SK-N-SH treated with all-trans-retinoic acid at 6 μM for 48 hours (cell line): ENCODE measurements around the gene RAD51B.

ENCODE experiments used
- ARNTL ChIP-seq: fragments of 450-650 bp; formaldehyde crosslinking; IDR thresholded peaks from 2 replicates; pipeline ENCODE4 v1.5.0; 2020; ENCODE audit warnings: low read depth, mild to moderate bottlenecking, moderate library complexity, borderline replicate concordance
- ESRRG ChIP-seq: fragments of 250-450 bp; sonication (Bioruptor Pico); IDR thresholded peaks from 2 replicates; pipeline ENCODE4 v1.6.1; 2021; ENCODE audit warnings: mild to moderate bottlenecking
- GLIS3 ChIP-seq: fragments of 250-450 bp; sonication (Bioruptor Pico); IDR thresholded peaks from 2 replicates; pipeline ENCODE4 v1.5.0; 2020; ENCODE audit warnings: mild to moderate bottlenecking, moderate library complexity
- OSR1 ChIP-seq: fragments of 250-450 bp; sonication (Bioruptor Pico); IDR thresholded peaks from 2 replicates; pipeline ENCODE4 v1.8.0; 2022; ENCODE audit warnings: moderate library complexity, mild to moderate bottlenecking, inconsistent platforms
- PPARA ChIP-seq: fragments of 250-450 bp; sonication (Bioruptor Pico); IDR thresholded peaks from 2 replicates; pipeline ENCODE4 v1.5.0; 2020; ENCODE audit warnings: mild to moderate bottlenecking, borderline replicate concordance
- RARB ChIP-seq: fragments of 250-450 bp; sonication (Bioruptor Pico); IDR thresholded peaks from 2 replicates; pipeline ENCODE4 v1.8.0; 2021; ENCODE audit warnings: mild to moderate bottlenecking, moderate library complexity
- ZC3H10 ChIP-seq: fragments of 250-450 bp; sonication (Bioruptor Pico); IDR thresholded peaks from 2 replicates; pipeline ENCODE4 v1.5.1; 2021; ENCODE audit warnings: mild to moderate bottlenecking, moderate library complexity
- ZFP3 ChIP-seq: fragments of 250-450 bp; sonication (Bioruptor Pico); IDR thresholded peaks from 2 replicates; pipeline ENCODE4 v1.5.0; 2020; ENCODE audit warnings: mild to moderate bottlenecking, moderate library complexity
- ZFP30 ChIP-seq: fragments of 450-650 bp; formaldehyde crosslinking; IDR thresholded peaks from 2 replicates; pipeline ENCODE4 v1.5.0; 2022; ENCODE audit warnings: mild to moderate bottlenecking, moderate library complexity
- ZNF70 ChIP-seq: fragments of 450-650 bp; formaldehyde crosslinking; IDR thresholded peaks from 2 replicates; pipeline ENCODE4 v1.5.0; 2020; ENCODE audit warnings: mild to moderate bottlenecking, moderate library complexity
- TF ChIP-seq, protein P1 (sequence below): fragments of 250-450 bp; sonication (Bioruptor Pico); IDR thresholded peaks from 2 replicates; pipeline ENCODE4 v1.5.0; 2020; ENCODE audit warnings: mild to moderate bottlenecking, moderate library complexity
- TF ChIP-seq, protein P2 (sequence below): fragments of 250-450 bp; sonication (Bioruptor Pico); IDR thresholded peaks from 2 replicates; pipeline ENCODE4 v1.8.0; 2020; ENCODE audit warnings: mild to moderate bottlenecking, moderate library complexity, borderline replicate concordance
- TF ChIP-seq, protein P3 (sequence below): fragments of 250-450 bp; sonication (Bioruptor Pico); IDR thresholded peaks from 2 replicates; pipeline ENCODE4 v1.5.1; 2020; ENCODE audit warnings: low read depth, mild to moderate bottlenecking, moderate library complexity

DNA sequence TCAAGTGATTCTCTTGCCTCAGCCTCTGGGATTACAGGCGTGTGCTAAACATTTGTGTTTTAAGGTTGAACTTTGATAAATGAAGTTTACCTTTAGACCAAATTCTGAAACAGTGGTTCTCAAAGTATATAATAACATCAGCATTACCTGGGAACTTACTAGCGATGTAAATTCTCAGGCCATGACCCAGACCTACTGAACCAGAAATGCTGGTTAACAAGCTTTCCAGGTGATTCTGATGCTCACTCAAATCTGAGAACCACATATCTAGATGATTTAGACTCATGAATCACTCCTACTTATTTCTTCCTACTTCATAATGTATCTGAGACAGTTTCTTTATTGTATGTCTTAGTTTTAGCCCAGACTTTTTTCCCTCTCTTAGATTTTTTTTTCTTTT, 43.6 kb downstream of the RAD51B start:
- no peak for TF ChIP-seq ZNF70 (CRISPR knock-in tag)
- TF ChIP-seq PPARA (CRISPR knock-in tag) = no peak
- no peak for TF ChIP-seq RARB (CRISPR knock-in tag)
- TF ChIP-seq ZFP30 (CRISPR knock-in tag) = no peak
- TF ChIP-seq, protein P1, sequence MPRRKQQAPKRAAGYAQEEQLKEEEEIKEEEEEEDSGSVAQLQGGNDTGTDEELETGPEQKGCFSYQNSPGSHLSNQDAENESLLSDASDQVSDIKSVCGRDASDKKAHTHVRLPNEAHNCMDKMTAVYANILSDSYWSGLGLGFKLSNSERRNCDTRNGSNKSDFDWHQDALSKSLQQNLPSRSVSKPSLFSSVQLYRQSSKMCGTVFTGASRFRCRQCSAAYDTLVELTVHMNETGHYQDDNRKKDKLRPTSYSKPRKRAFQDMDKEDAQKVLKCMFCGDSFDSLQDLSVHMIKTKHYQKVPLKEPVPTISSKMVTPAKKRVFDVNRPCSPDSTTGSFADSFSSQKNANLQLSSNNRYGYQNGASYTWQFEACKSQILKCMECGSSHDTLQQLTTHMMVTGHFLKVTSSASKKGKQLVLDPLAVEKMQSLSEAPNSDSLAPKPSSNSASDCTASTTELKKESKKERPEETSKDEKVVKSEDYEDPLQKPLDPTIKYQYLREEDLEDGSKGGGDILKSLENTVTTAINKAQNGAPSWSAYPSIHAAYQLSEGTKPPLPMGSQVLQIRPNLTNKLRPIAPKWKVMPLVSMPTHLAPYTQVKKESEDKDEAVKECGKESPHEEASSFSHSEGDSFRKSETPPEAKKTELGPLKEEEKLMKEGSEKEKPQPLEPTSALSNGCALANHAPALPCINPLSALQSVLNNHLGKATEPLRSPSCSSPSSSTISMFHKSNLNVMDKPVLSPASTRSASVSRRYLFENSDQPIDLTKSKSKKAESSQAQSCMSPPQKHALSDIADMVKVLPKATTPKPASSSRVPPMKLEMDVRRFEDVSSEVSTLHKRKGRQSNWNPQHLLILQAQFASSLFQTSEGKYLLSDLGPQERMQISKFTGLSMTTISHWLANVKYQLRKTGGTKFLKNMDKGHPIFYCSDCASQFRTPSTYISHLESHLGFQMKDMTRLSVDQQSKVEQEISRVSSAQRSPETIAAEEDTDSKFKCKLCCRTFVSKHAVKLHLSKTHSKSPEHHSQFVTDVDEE (CRISPR knock-in tag) = no peak
- TF ChIP-seq, protein P2, sequence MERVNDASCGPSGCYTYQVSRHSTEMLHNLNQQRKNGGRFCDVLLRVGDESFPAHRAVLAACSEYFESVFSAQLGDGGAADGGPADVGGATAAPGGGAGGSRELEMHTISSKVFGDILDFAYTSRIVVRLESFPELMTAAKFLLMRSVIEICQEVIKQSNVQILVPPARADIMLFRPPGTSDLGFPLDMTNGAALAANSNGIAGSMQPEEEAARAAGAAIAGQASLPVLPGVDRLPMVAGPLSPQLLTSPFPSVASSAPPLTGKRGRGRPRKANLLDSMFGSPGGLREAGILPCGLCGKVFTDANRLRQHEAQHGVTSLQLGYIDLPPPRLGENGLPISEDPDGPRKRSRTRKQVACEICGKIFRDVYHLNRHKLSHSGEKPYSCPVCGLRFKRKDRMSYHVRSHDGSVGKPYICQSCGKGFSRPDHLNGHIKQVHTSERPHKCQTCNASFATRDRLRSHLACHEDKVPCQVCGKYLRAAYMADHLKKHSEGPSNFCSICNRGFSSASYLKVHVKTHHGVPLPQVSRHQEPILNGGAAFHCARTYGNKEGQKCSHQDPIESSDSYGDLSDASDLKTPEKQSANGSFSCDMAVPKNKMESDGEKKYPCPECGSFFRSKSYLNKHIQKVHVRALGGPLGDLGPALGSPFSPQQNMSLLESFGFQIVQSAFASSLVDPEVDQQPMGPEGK (CRISPR knock-in tag) = no peak
- TF ChIP-seq GLIS3 = no peak
- no peak for TF ChIP-seq ZFP3
- no peak for TF ChIP-seq OSR1 (CRISPR knock-in tag)
- TF ChIP-seq, protein P3, sequence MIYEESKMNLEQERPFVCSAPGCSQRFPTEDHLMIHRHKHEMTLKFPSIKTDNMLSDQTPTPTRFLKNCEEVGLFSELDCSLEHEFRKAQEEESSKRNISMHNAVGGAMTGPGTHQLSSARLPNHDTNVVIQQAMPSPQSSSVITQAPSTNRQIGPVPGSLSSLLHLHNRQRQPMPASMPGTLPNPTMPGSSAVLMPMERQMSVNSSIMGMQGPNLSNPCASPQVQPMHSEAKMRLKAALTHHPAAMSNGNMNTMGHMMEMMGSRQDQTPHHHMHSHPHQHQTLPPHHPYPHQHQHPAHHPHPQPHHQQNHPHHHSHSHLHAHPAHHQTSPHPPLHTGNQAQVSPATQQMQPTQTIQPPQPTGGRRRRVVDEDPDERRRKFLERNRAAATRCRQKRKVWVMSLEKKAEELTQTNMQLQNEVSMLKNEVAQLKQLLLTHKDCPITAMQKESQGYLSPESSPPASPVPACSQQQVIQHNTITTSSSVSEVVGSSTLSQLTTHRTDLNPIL (CRISPR knock-in tag) = no peak
- no peak for TF ChIP-seq ARNTL (CRISPR knock-in tag)
- no peak for TF ChIP-seq ZC3H10 (CRISPR knock-in tag)
- TF ChIP-seq ESRRG (CRISPR knock-in tag) = no peak
